Psoas muscle (tissue), 8 donors: ENCODE data around the gene TMEM175. TPM values are rescaled to one million over a fixed set of nuclear protein-coding genes. Genes with fewer than 3 reads are reported as not detected.

Experiments used
- ATAC-seq, 4 donors: fragments of 200-7000 bp; cut with Tn5 transposase; one replicate each; pipeline ENCODE4 v1.9.1; 2020; ENCODE audit warnings: moderate library complexity in 3 of 4, mild to moderate bottlenecking in 2 of 4
- DNase-seq, 2 donors: peaks; one replicate each; pipeline ENCODE4 v3.0.0-alpha.2; 2020
- H3K27ac ChIP-seq: fragments of 200-600 bp; one replicate; pipeline ENCODE4 v1.8.0; 2022
- H3K27me3 ChIP-seq, 3 donors: fragments of 200-600 bp in 1 of 3; one replicate each; pipeline versions ENCODE4 v1.6.1 to v1.8.0; 2013 to 2022; ENCODE audit warnings: low read length in 2 of 3, mild to moderate bottlenecking in 2 of 3, moderate library complexity in 1 of 3; ENCODE audit not compliant: insufficient read depth in 3 of 3
- H3K36me3 ChIP-seq, 2 donors: fragments of 200-600 bp in 1 of 2; one replicate each; pipeline versions ENCODE4 v1.6.1 to v1.8.0; 2013 to 2022; ENCODE audit warnings: low read depth in 1 of 2, mild to moderate bottlenecking in 1 of 2, moderate library complexity in 1 of 2; ENCODE audit not compliant: insufficient read depth in 1 of 2
- H3K4me1 ChIP-seq: fragments of 200-600 bp; one replicate; pipeline ENCODE4 v1.8.0; 2022
- H3K4me3 ChIP-seq: fragments of 200-600 bp; one replicate; pipeline ENCODE4 v1.8.0; 2022; ENCODE audit warnings: mild to moderate bottlenecking
- H3K9me3 ChIP-seq: fragments of 200-600 bp; one replicate; pipeline ENCODE4 v1.8.0; 2022
- WGBS, 3 donors: extraction: QIAGEN DNeasy Blood & Tissue Kit; methylation state at CpG; one replicate each; pipeline versions ENCODE4 v1.1.6 to v1.1.7; 2013; 5-methylcytosine and 5-hydroxymethylcytosine counted together
- intact Hi-C, 2 donors: fragments of 100-400 bp; cut with DNase I; formaldehyde crosslinking; loops; one replicate each; pipeline versions ENCODE4 v1.11.0 to v1.14.2; 2022
- polyA plus RNA-seq, 3 donors: library from polyadenylated mRNA; stranded (reverse); fragments of 200-250 nt; gene quantifications; one replicate each; pipeline ENCODE4 v1.2.3, GENCODE V29; 2013
- total RNA-seq, 4 donors: library from RNA; stranded (reverse); fragmentation: NEBNext Ultra II Directional in 2 of 4; extraction: Animal tissue kit (Norgen Biotek cat#: 25700) in 2 of 4; gene quantifications; one replicate each; pipeline versions ENCODE4 v1.2.1 to v1.2.4, GENCODE V29; 2021 to 2023
- TF ChIP-seq, protein P1 (sequence below): fragments of 200-600 bp; IDR thresholded peaks from one replicate; pipeline ENCODE4 v1.8.0; 2022; ENCODE audit warnings: antibody characterized with exemption
- donor health status: healthy with polysubstance abuse.
- donor health status: DM: no; HTN: no; CAD: no; lungs with moderate emphysema.
- donor health status: Bipolar disorder and iron deficiency.
- donor health status: healthy.
- donor health status: DM: yes; HTN: yes; CAD: no.
- donor health status: DM: no; HTN: no; CAD: no.
- donor health status: DM: no; HTN: no; CAD: no.
- donor health status: DM: yes; HTN: yes; CAD: no.

The TMEM175 gene
- total and polyA plus RNA-seq, 7 donors: 8.7 to 23.9 (median 14.3) TPM

GRCh38 chr4:947491-947971, 15.3 kb downstream of the TMEM175 start:
- TF ChIP-seq, protein P1, sequence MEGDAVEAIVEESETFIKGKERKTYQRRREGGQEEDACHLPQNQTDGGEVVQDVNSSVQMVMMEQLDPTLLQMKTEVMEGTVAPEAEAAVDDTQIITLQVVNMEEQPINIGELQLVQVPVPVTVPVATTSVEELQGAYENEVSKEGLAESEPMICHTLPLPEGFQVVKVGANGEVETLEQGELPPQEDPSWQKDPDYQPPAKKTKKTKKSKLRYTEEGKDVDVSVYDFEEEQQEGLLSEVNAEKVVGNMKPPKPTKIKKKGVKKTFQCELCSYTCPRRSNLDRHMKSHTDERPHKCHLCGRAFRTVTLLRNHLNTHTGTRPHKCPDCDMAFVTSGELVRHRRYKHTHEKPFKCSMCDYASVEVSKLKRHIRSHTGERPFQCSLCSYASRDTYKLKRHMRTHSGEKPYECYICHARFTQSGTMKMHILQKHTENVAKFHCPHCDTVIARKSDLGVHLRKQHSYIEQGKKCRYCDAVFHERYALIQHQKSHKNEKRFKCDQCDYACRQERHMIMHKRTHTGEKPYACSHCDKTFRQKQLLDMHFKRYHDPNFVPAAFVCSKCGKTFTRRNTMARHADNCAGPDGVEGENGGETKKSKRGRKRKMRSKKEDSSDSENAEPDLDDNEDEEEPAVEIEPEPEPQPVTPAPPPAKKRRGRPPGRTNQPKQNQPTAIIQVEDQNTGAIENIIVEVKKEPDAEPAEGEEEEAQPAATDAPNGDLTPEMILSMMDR: no peak
- Histone ChIP-seq H3K27ac (no peak overlapping the region), H3K4me3 (no peak overlapping the region), H3K9me3 (no peaks in the 10 kb centered on the region), H3K27me3 (no peaks in the 10 kb centered on the region), H3K4me1 (no peaks in the 10 kb centered on the region), H3K36me3 (peaks cover 0 to 12% of the 10 kb centered on the region in 2 donors)
- WGBS, 3 donors: 94 to 95% (median 94%) methylated on average over 18 to 19 of the region's 19 CpGs
- intact Hi-C loops: no loop called here
- ATAC-seq: no peak
- DNase-seq: peak in 1 of 2 donors; percentile 35

- Histone ChIP-seq H3K4me3 (no peak overlapping the region), H3K9me3 (no peaks in the 10 kb centered on the region), H3K27me3 (no peaks in the 10 kb centered on the region), H3K4me1 (no peaks in the 10 kb centered on the region), H3K27ac (no peak overlapping the region), H3K36me3 (peaks cover 0 to 15% of the 10 kb centered on the region in 2 donors)
- intact Hi-C loops: no loop called here
- TF ChIP-seq, protein P1: no peak
- 76 to 81% (median 80%) methylated on average over 31 to 33 of the region's 33 CpGs for WGBS, 3 donors
- peak in 1 of 2 donors; percentile 37 for DNase-seq
- ATAC-seq: no peak
Observed at GRCh38 chr4:948101-948935, 16.1 kb downstream of the TMEM175 start.

- no peaks in the 10 kb centered on the region for H3K9me3 ChIP-seq
- H3K27me3 ChIP-seq: no peaks in the 10 kb centered on the region
- no peak overlapping the region for H3K27ac ChIP-seq
- no peaks in the 10 kb centered on the region for H3K4me1 ChIP-seq
- 87 to 92% (median 91%) methylated on average over 13 of the region's 13 CpGs for WGBS, 3 donors
- H3K4me3 ChIP-seq: no peak overlapping the region
- TF ChIP-seq, protein P1: no peak
- DNase-seq: peak in 1 of 2 donors; percentile 30
- intact Hi-C loops: no loop called here
- no peak for ATAC-seq
- peaks cover 0 to 21% of the 10 kb centered on the region in 2 donors for H3K36me3 ChIP-seq
Observed at GRCh38 chr4:948936-949300, 16.7 kb downstream of the TMEM175 start.

DNA sequence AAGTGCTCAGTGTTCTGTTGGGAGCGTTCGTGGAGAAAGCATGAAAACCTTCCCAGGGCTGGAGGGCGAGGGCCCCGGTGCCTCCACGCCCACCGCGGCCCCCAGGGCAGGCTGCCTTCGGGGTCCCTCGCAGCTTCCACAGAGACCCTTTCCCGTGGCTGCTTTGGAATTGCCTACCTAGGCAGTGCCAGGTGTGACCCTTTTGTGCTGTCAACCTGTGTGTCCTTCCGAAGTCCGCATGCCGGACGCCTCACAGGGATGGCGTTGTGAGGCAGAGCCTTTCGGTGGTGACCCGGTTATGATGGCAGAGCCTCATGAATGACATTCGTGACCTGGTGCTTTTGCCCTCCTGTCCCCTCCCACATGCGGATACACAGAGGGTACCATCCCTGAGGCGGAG, 17.4 kb downstream of the TMEM175 start:
- intact Hi-C loops: no loop called here
- TF ChIP-seq, protein P1: no peak
- no peaks in the 10 kb centered on the region for H3K9me3 ChIP-seq
- peaks cover 0 to 21% of the 10 kb centered on the region in 2 donors for H3K36me3 ChIP-seq
- no peak overlapping the region for H3K4me3 ChIP-seq
- DNase-seq (peak in 1 of 2 donors; percentile 36), ATAC-seq (no peak)
- no peak overlapping the region for H3K27ac ChIP-seq
- no peaks in the 10 kb centered on the region for H3K27me3 ChIP-seq
- H3K4me1 ChIP-seq: no peaks in the 10 kb centered on the region
- 92 to 95% (median 93%) methylated on average over 20 of the region's 20 CpGs for WGBS, 3 donors
